GM21515 (cell line): Measurements from ENCODE around the gene LRCH4.

Experiments used
- ATAC-seq: cut with Tn5 transposase; IDR thresholded peaks from one replicate; pipeline ENCODE4 v1.9.1; 2021; ENCODE audit not compliant: unreplicated experiment

LRCH4 gene

GRCh38 chr7:100583132-100584053, 2.5 kb downstream of the LRCH4 start:
- no peak for ATAC-seq

GRCh38 chr7:100582650-100583049, 3.3 kb downstream of the LRCH4 start:
- ATAC-seq: no peak

GRCh38 chr7:100582041-100582579, 3.8 kb downstream of the LRCH4 start:
- ATAC-seq: no peak

GRCh38 chr7:100580466-100581283, 5.3 kb downstream of the LRCH4 start:
- no peak for ATAC-seq

GRCh38 chr7:100578246-100579183, 7.4 kb downstream of the LRCH4 start:
- ATAC-seq: no peak

GRCh38 chr7:100577507-100577906, 8.4 kb downstream of the LRCH4 start:
- no peak for ATAC-seq

GRCh38 chr7:100577103-100577502, 8.8 kb downstream of the LRCH4 start:
- ATAC-seq: no peak

- no peak for ATAC-seq
Measured at GRCh38 chr7:100576384-100576993, 9.4 kb downstream of the LRCH4 start.

- no peak for ATAC-seq
Measured at GRCh38 chr7:100575746-100576383, 10.1 kb downstream of the LRCH4 start.

GRCh38 chr7:100575206-100575631, 10.7 kb downstream of the LRCH4 start:
- ATAC-seq: no peak

- ATAC-seq: no peak
Measured at GRCh38 chr7:100574362-100575205, 11.3 kb downstream of the LRCH4 start.

GRCh38 chr7:100573691-100574361, 12.1 kb downstream of the LRCH4 start, which contains the start of gene SAP25:
SAP25 (minus strand) TSS chr7:100573900; CDS start chr7:100573742, 158 bp downstream.
- no peak for ATAC-seq

- no peak for ATAC-seq
Measured at GRCh38 chr7:100572949-100573675, 12.8 kb downstream of the LRCH4 start.

- no peak for ATAC-seq
Measured at GRCh38 chr7:100572281-100572948, 13.5 kb downstream of the LRCH4 start.

- no peak for ATAC-seq
Measured at GRCh38 chr7:100571829-100572116, 14.2 kb downstream of the LRCH4 start.

GRCh38 chr7:100570954-100571828, 14.7 kb downstream of the LRCH4 start:
- no peak for ATAC-seq
